Astrocyte (in vitro differentiated cells and primary cell): ENCODE measurements around the gene RASSF5.

Experiments
- CTCF ChIP-seq: IDR thresholded peaks from 2 replicates; pipeline ENCODE4 v1.5.1; 2011; ENCODE audit warnings: low read depth, mild to moderate bottlenecking, inconsistent platforms, low read length, moderate library complexity; ENCODE audit not compliant: insufficient read depth
- EZH2 ChIP-seq: IDR thresholded peaks from 2 replicates; pipeline ENCODE4 v1.6.1; 2012; ENCODE audit warnings: mild to moderate bottlenecking, low read length, inconsistent platforms; ENCODE audit not compliant: insufficient read depth

- TF ChIP-seq CTCF, result no peak
- no peak for TF ChIP-seq EZH2
These were observed 44.6 kb downstream of the RASSF5 start for GRCh38 chr1:206551986-206552326.
